ENCODE measurements around the gene CCDC85C. TPM values are rescaled to one million over a fixed set of nuclear protein-coding genes. Genes with fewer than 3 reads are reported as not detected.
A peak's percentile ranks its signal among the peaks of the same experiment; 100 is the strongest.

Gene CCDC85C
- 49.1 and 83.8 TPM in 2 replicates for total RNA-seq (ENCODE audit: low replicate concordance)
- long read RNA-seq, partial matches to known transcripts, result 0 of 30 reads
- long read RNA-seq, other reads (novel, unspliced or antisense), result 30 of 30 reads

GRCh38 chr14:99603471-99604277 lies at the start of gene CCDC85C:
CCDC85C (minus strand) TSS chr14:99604207; CDS start chr14:99603959, 248 bp downstream.
- Mint-ChIP-seq H3K9me3 (no peaks in the 10 kb centered on the region), H3K4me3 (peak within 1 kb of the TSS; percentile 94), H3K4me1 (ENCODE audit: unreplicated experiment) (peaks cover 41% of the 10 kb centered on the region), H3K36me3 (no peaks in the 10 kb centered on the region), H3K27ac (peak within 1 kb of the TSS; percentile 94), H3K27me3 (peaks cover 9% of the 10 kb centered on the region)
- TF ChIP-seq CTCF (conservative IDR thresholded peaks at IDR 0.05), result no peak
- no peak for DNase-seq (ENCODE audit: extremely low spot score, unreplicated experiment)

- Mint-ChIP-seq H3K36me3 (no peaks in the 10 kb centered on the region), H3K9me3 (no peaks in the 10 kb centered on the region), H3K27ac (no peak overlapping the region), H3K27me3 (peaks cover 19% of the 10 kb centered on the region), H3K4me3 (no peak overlapping the region), H3K4me1 (ENCODE audit: unreplicated experiment) (peaks cover 6% of the 10 kb centered on the region)
- TF ChIP-seq CTCF (conservative IDR thresholded peaks at IDR 0.05), result no peak
- no peak for DNase-seq (ENCODE audit: extremely low spot score, unreplicated experiment)
Measured at GRCh38 chr14:99651953-99652746, 48.1 kb upstream of the CCDC85C start.

GRCh38 chr14:99650189-99650588 lies 46.2 kb upstream of the CCDC85C start:
- Mint-ChIP-seq H3K36me3 (no peaks in the 10 kb centered on the region), H3K9me3 (no peaks in the 10 kb centered on the region), H3K27ac (no peak overlapping the region)

GRCh38 chr14:99649643-99650042 lies 45.6 kb upstream of the CCDC85C start:
- Mint-ChIP-seq H3K9me3 (no peaks in the 10 kb centered on the region), H3K27ac (no peak overlapping the region), H3K4me3 (no peak overlapping the region), H3K36me3 (no peaks in the 10 kb centered on the region), H3K27me3 (peaks cover 12% of the 10 kb centered on the region), H3K4me1 (ENCODE audit: unreplicated experiment) (peaks cover 6% of the 10 kb centered on the region)
- DNase-seq (ENCODE audit: extremely low spot score, unreplicated experiment), result no peak
- no peak for TF ChIP-seq CTCF (conservative IDR thresholded peaks at IDR 0.05)

More at GRCh38 chr14:99650189-99650588, 46.2 kb upstream of the CCDC85C start:
- Mint-ChIP-seq H3K4me1 (ENCODE audit: unreplicated experiment) (peaks cover 6% of the 10 kb centered on the region), H3K27me3 (peaks cover 13% of the 10 kb centered on the region), H3K4me3 (no peak overlapping the region)
- DNase-seq (ENCODE audit: extremely low spot score, unreplicated experiment), result no peak
- no peak for TF ChIP-seq CTCF (conservative IDR thresholded peaks at IDR 0.05)

- Mint-ChIP-seq H3K36me3 (no peaks in the 10 kb centered on the region), H3K4me3 (no peak overlapping the region), H3K9me3 (no peaks in the 10 kb centered on the region), H3K27ac (no peak overlapping the region), H3K4me1 (ENCODE audit: unreplicated experiment) (peaks cover 6% of the 10 kb centered on the region), H3K27me3 (peaks cover 9% of the 10 kb centered on the region)
- no peak for DNase-seq (ENCODE audit: extremely low spot score, unreplicated experiment)
- no peak for TF ChIP-seq CTCF (conservative IDR thresholded peaks at IDR 0.05)
Measured at GRCh38 chr14:99649219-99649618, 45.2 kb upstream of the CCDC85C start.

Data from type B pancreatic cell (in vitro differentiated cells).